SHP77 treated with DMSO at 0.1 percent for 48 hours (cell line): ENCODE data around the gene AVPR2.

ENCODE experiments used
- DNase-seq: peaks from one replicate; lab custom pipeline; 2025; lab: John Stamatoyannopoulos, UW

Gene AVPR2

DNA sequence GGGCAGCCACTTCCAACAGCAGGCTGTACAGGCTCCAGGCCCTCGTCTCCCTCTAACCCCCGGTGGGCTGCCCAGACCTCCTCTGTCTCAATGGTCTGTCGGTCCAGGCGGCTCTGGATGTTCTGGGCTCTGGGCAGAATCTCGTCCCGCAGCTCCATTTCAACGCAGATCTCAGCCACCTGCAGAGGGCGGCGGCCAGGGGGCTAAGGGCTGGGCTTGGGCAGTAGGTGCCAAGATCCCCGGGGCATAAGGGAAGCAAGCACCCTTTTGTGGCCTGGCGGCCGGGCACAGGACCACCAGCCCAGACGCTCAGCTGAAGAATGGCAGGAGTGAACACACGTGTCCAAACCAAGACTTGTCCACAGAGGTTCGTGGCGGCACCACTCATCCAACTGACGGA lies 9.2 kb downstream of the AVPR2 start:
- DNase-seq, result no peak

DNA sequence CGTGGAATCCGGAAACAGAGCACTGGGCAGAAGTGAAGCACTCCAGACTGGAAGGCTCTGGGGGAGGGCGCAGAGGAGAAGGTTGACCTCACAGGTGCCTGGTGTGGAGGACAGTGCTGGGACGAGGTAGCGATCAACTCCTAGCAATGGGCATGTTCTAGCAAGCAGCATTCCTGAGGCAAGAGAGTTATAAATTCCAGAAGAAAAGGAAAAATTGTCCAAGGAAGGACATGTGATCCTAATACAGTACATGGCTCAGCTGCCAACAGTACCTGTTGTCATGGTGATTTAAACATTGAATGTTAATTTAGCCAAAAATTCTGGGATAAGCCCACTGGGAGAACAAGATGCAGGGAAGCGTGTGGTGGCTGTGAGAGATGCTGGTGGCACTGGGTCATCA lies 13.4 kb downstream of the AVPR2 start:
- DNase-seq, result no peak

DNA sequence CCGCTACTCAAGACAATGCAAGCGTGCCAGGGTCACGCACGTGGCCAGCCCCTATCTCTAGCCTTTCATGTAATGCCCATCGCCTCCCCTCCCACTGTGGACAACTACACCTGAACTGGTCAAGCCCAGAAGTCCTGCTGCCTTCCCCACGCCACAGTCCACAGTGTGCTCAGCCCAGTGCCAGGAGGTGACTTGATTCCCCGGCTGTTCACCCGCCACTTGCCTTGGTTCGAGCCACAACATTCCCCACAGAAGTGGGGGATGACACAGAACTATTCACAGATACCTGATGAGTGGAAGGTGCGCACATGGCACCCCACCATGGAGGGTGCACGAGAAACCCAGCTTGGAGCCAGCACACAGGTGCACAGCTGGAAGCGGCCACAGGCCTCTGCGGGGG lies 14.8 kb downstream of the AVPR2 start:
- no peak for DNase-seq

DNA sequence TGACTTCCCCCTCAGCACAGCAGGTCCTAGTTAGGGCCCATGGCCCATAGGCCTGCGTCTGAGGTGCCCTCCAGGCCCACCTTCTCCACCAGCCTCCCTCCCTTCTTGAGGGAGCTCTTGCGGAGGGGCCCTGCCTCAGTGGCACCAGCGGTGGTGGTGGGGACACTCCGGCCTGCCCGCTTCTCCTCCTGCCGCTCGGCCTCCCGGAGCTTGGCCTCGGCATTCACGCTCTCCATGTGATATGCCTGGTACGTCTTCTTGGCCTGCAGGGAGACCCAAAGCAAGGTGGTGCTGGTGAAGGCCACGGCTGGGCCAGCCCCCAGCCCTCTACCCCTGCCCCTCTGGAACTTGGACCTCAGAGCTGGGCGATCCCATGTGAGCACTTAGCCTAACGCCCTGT lies 16.1 kb downstream of the AVPR2 start:
- no peak for DNase-seq

DNA sequence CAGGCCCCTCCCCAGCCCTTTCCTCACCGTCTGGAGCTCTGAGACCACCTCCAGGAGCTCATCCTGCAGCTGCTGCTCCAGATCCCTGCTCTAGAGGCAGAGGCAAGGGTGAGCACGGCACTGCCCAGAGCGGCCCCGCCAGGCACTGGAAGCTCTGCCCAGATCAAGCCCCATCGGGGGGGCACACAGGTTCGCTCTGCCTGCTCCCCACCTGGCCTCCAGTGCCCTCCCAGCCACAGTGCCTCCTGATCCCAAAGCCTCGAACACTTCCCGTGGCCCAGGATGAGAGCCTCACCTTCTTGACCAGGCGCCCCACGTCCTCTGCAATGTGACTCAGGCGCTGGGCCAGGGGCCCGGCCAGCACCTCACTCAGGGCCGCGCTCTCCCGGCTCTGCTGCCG lies 16.6 kb downstream of the AVPR2 start:
- DNase-seq, result no peak

DNA sequence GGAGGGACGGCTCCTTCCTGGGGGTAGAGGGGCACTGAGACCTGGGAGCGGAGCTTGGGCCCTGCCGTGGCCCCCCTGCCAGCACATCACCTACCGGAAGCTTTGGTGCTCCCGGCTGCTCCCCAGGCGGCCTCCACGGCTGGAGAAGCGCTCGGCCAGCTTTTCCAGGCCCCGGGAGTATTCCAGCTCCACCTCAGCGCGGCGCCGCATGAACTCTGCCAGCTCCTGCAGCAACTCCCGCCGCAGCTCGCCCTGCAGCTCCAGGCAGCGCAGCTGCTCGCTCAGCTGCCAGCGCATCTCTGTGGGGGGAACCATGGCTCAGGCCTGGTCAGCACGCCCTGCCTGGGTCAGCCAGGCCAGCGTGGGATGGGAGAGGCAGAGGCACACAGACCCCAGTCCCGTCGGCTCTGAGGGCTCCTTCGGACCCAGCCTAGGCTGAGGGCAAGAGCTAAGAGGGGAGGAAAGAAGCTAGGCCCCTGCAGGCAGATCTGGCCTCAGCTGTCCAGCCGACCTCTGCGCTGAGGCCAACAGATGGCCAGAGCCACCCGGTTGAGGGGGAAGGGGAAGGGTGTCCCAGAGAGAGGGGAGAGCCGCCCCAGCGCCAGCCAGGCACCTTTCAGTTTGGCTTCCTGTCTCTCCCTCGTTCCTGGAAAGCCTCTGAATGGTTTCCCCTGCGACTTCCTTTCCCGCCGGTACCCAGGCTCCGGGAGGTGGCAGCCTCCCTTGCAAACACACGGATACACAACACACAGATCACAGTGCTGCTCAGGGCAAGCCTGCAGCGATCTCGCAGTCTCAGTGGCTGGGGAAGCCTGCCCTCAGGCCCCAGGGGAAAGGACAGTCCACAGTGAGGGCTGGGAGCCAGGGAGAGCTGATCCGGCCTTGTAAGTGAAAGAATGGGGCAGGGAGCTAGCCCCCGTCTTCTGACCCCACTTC lies 17.3 kb downstream of the AVPR2 start:
- no peak for DNase-seq

DNA sequence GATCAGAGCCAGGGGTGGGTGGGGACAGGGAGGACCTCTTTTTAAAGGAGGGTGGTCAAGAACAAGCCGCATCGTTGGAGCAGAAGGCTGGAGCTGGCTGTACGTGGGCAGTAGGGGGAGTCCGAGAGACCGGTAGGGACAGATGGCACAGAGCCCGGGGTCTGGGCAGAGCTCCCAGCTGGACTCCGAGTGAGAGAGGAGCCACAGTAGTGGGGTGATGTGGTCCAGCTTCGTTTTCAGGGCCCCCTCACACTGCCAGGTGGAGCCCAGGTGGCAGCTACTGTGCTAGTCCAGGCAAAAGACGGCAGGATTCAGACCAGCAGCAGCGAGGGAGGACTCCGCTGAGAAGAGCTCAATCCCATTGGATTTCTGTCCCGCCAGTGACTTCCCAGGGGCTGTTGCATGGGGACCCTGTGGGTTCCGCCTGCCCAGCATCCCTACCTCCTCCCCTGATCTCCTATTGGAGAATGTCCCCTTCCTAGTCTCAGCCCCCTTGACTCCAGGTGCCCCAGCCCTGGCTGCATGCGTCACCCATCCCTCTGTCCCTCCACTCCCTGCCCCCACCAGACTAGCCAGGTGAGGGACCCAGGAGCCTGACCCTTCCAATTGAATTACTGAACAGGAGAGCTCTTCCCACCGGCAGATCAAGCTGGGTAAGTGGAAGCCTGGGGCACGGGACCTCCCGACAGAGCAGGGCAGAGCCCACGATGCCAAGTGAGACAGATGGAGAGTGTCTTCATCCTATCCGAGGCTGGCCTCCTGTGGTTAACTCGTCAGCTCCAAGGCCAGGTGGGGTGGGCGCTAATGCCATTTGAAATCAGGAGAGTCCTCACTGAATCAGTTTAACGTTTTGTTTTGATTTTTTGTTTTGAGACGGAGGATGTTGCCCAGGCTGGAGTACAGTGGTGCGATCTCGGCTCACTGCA lies 18.7 kb downstream of the AVPR2 start:
- DNase-seq, result no peak

DNA sequence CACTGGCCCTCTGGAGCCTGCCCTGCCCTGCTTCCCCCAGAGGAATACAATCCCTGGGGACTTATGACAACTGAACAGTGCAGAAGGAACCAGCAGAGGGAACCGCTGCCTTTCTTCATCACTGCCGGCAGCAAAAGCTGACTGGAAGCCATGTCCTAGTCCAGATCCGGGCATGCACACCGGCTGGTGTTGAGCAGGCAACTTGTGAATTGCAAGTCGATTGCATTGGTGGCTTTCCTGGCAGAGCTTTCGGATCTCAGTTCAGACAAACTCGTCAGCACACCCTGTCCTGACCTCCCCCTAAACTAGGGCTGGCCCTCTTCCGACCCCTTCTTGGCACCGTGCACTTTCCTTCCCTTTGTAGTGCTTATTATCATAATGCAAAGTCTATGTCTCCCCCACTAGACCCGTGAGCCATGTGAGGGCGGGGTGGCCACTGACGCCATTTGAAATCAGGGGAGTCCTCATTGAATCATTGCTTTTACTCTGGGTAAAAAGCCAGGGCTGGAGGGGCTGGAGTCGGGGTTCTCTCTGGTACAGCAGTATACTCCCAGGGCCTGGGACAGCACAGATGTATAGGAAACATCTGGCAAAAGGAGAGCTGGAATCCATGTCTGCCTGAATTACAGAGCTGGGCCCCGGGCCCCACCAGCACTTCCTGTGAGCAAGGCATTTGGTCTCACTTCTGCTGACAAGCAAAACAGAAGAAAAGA lies 19.8 kb downstream of the AVPR2 start:
- DNase-seq, result no peak

DNA sequence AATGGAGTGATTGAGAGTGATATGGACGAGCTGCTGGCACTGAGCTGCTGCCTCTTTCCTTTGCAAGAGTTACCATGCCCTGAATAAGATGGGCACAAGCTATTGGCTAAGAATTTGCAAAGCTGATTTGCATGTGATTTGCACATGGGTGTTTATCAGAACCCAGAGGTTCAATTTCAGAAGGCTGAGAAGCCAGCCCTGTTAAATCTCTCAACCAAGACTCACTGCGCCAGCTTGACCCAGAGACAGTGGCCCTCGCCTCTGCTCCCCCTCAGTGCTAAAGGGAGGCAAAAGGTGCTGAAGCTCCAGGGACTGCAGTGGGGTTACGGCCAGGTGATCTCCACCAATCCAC lies 20.9 kb downstream of the AVPR2 start:
- DNase-seq, result no peak

DNA sequence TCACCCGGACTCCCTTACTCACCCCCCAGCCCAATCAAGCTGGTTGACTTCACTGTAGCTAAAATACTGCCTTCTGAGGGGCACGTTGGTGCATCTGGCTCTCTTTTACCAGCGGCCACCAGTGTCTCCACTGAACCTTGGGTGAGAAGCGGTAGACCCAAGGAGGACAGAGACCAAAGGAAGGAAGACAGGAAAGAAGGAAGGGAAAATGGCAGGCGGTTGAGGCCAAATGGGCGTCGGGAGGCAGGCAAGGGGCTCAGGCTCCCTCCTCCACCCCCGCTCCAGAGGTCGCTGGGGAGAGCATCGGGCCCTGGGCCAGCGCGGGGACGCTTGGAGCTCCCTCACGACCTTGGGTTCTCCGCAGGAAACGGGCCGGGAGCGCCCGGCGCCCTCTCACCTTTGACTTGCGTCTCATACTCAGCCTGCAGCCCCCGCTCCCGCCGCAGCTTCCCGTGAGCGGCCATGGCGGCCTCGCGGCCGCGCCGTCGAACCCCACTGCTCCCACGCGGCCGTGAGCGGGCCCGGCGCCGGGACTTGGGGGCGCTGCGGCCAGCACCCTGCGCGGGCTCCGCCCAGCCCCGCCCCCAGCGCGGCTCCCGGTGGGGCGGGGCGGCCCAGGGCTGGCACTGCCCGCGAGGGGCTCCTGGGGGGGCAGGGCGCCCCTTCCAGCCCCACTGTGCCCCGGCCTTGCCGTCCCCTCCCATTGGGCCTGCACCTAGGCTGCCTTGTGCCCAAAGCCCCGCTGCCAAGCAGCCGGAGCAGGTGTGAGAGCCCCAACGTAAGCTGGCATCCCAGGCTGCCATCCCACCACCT lies 21.5 kb downstream of the AVPR2 start, which contains the start of gene ARHGAP4:
TSS of gene ARHGAP4 (minus strand) at position 526 of the 813 bp plus-strand sequence. CDS start at position 464, 62 bp downstream.
- DNase-seq, result no peak

DNA sequence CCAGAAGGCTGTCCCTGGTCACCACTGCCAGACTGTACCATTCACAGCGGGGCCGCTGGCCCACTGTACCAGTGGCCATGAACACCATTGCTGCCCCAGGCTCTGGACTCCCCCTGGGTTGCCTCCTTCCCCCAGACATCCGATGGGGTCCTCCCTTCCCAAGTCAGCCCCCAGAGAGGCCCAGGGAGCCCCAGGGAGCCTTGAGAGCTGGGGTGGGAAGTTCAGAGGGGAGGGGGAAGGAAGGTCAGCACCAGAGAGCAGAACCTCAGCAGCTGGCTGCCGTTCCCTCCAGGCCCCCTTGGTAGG lies 22.0 kb downstream of the AVPR2 start:
- DNase-seq, result no peak

DNA sequence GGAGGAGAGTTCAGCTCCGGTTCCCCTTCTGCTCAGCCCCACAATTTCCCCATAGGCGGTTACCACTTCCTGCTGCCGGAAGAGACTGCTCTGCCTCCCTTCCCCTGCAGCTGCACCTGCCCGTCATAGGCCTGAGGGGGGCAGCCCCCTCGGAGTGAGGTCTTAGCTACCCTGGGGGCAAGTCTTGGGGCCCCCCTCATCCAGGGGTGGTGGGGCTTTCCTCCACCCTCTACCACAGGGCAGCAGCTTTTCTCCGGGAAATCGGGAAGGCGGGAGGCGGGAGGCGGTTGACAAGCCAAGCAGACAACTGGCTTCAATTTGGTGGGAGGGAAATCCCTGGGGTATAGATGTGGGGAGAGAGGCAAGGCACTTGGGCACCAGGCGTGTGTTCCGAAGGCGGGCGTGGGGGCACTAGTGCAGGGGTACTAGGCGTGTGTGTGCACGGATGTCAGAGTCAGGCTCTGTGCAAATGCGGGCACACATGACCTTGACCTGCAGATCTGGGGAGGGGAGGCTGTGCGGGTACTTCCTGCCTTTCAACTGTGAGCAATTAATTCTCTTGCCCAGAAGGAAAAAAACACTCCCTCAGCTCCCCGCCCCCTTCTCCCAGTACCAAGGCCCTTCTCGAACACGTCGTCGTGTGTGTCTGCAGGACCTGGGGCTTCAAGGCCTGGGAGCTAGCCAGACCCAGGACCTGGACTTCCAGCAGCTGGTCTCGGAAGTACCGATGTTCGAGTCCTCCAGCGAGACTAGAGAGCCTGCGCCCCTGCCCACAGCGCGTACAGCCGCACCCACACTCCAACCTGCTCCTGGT lies 22.6 kb downstream of the AVPR2 start:
- DNase-seq, result peak; percentile 22

DNA sequence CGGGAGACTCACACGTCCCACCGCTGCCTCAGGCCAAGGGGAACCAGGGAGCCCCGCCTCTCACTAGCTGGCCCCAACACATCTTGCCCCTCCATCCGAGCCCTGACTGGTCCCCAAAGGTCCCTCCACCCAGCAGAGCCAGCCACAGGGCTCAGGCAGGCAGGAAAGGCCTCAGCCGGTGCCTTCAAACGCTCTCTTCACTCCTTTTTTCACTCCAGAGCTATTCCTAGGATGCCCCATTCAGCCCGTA lies 23.1 kb downstream of the AVPR2 start:
- DNase-seq, result no peak

DNA sequence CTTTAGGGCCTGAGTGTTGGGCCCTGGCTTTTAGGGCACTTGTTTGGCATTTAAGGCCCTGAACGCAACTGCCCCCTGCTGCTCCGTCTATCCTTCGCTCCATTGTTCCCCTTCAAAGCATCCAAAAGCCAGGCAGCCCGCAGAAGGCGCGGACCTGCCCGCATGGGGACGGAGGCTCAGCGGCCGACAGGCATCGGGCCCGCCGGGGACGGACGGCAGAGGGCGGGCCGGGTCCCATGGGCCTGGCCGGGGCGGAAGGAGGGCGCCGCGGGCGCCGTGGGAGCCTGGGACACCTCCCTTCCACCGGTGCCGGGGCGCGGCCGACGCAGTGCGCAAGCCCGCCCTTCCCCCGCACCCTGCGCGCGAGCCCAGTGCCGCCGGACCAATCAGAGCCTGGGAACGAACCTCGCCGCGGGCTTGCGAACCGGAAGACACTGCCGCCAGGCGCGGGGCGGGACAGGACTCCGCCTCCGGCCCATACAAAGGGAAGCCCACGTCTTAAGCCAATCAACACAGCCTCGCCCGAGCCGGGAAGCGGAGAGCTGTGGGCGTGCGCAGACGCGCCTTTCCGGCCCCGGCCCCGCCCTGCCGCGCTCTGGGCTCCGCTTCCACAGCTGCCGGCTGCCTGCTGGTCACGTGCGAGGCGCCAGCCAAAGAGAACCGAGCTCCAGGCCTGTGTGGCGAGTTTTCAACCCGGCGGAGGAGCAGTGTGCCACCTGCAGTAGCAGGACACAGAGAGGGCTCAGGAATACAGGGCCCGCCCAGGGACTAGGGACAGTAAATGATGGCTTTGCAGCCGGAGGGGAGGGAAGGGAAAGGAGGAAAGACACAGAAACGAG lies 23.7 kb downstream of the AVPR2 start:
- DNase-seq, result peak; percentile 85

DNA sequence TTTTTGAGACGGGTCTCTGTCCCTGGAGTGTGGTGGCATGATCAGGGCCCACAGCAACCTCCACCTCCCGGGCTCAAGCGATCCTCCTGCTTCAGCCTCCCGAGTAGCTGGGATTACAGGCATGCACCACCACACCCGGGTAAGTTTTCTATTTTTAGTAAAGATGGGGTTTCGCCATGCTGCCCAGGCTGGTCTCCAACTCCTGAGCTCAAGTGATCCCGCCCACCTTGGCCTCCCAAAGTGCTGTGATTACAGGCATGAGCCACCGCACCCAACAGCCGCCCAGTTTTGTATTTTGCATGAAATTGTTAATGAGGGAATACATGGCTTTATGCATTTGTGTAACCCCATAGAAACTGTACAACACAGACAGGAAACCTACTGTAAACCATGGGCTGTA lies 24.4 kb downstream of the AVPR2 start:
- DNase-seq, result no peak

DNA sequence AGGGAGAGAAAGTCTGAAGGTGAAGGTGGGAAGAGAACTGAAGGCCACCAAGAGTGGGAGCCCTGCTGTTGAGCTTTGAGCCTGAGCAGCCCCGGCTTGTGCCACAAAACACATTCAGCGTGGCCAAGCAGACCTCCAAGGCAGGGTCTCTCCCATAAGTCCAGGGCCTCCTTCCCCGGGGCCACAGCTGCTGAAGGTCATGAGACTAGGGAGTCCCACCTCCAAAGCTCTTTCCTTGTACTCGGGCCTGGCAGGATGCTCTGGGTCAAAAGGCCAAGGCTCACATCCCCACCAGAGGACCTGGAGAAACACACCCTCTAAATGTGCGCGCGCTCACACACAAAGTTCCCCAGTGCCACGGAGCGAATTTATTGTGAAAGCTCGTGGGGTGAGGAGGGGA lies 25.1 kb downstream of the AVPR2 start:
- DNase-seq, result no peak

DNA sequence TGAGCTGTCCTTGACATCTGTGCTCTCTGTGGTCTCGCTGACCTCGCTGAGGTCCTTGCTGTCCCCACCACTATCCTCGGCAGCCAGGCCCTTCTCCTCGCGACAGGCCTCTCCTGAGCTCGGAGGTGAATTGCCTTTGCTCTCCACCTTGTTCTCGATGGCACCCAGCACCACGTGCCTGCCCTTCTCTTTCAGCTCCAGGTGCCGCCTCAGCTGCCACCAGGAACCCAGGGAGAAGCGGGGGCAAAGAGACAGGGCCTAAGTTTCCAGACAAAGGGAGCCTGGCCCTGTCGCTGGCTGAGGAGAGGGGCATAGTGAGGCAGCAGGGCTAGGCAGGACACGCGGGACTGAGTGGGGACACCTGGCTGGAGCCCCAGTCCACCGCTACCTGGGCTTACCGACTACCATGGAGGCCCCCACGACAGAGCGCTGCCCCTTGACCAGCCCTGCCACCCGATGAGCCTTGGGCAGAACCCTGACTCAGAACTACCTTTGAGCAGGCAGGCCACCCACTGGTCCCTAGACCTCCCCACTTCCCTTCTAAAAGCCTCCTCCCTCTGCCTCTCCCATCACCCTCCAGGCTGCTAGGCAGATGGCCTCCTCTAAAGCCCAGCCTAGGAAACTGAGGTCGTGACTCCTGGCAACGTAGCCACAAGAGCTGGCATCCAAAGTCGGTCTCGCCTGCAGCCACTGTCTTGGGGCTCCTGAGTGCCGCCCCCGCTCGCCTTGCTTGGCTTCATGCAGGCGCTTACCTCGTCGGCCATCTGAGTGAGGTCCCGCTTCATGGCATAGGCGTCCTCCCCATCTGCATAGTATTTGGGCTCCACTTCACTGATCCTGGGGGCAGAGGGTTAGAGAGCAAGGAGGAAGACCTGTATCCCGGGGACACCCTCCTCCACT lies 25.8 kb downstream of the AVPR2 start:
- DNase-seq, result no peak

DNA sequence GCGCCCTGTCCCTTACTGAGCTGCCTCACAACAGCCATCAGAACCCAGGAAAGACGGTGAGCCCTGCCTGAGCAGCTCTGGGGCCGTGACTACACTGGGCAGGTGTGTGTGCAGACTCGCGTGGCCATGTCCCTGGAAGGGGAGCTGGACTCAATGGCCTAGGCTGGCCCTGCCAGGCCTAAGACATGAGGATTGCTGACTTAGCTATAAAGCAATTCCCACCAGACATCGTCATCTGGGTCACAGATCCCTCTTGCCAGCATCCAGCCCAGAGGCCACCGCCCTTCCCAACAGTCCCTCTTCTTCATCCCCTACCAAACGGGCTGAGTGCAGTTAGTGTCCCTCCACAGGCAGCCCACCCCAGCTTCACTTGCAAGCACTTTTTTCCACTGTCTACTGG lies 26.7 kb downstream of the AVPR2 start:
- DNase-seq, result no peak

DNA sequence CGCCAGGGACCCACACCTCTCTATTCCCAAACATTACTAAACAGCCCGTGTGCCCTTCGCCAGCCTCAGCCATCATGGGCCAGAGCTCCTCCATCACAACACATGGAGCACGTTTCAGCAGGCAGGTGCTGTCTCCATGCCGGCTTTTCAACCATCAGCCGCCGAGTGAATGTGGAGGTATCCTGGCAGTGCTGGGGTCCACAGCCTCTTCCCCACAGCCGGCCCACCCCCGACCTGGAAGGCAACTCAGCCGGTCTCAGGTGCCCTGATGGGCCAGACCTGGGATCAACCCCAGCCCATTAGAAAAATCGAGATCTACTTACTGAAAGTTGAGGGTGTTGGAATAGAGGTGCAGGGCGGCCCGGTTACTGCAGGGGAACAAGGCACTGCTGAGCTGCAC lies 27.3 kb downstream of the AVPR2 start:
- DNase-seq, result no peak
